DOHH2 (cell line): Measurements from ENCODE around the gene RBBP8.

ENCODE experiments used
- EZH2phosphoT487 ChIP-seq: fragments of 200-600 bp; sonication (generic); IDR thresholded peaks from 2 replicates; pipeline ENCODE4 v1.6.1; 2017; ENCODE audit warnings: borderline replicate concordance, mild to moderate bottlenecking, antibody characterized with exemption, low read length, moderate library complexity, mixed read lengths
- TF ChIP-seq, protein P1 (sequence below): fragments of 200-600 bp; sonication (generic); IDR thresholded peaks from one replicate; pipeline ENCODE4 v1.5.1; 2014; ENCODE audit warnings: antibody characterized with exemption, mild to moderate bottlenecking, low read depth, low read length; ENCODE audit not compliant: poor library complexity, severe bottlenecking

DNA sequence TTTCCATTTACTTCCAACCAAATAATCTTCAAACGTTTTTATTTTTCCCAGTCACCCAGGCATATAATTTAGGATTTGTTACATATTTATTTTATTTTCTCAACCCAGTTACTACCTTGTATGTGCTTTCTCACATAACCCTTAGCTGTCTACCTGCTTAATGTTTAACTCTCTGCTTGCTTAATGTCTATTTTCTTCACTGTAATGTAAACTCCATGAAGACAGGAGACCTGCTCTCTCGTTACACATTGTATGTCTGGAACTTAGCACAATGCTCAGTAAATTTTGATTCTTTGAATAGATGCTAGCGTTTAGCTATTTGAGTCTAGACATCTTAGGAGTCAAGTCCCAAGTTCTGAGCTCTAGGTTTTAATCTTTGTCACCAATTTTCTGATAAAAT is 70.2 kb downstream of the RBBP8 start:
- TF ChIP-seq, protein P1, sequence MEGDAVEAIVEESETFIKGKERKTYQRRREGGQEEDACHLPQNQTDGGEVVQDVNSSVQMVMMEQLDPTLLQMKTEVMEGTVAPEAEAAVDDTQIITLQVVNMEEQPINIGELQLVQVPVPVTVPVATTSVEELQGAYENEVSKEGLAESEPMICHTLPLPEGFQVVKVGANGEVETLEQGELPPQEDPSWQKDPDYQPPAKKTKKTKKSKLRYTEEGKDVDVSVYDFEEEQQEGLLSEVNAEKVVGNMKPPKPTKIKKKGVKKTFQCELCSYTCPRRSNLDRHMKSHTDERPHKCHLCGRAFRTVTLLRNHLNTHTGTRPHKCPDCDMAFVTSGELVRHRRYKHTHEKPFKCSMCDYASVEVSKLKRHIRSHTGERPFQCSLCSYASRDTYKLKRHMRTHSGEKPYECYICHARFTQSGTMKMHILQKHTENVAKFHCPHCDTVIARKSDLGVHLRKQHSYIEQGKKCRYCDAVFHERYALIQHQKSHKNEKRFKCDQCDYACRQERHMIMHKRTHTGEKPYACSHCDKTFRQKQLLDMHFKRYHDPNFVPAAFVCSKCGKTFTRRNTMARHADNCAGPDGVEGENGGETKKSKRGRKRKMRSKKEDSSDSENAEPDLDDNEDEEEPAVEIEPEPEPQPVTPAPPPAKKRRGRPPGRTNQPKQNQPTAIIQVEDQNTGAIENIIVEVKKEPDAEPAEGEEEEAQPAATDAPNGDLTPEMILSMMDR: no peak
- no peak for TF ChIP-seq EZH2phosphoT487
